GM19397 (cell line): ENCODE measurements around the gene MTHFD1L.
"Not testable (repeated sequence)": the region's sequence is repeated elsewhere in the genome, so short reads cannot be mapped to it uniquely, and the experiment has no call there.

Source experiments
- ATAC-seq: cut with Tn5 transposase; IDR thresholded peaks from one replicate; pipeline ENCODE4 v1.9.1; 2021; ENCODE audit warnings: mild to moderate bottlenecking, moderate library complexity; ENCODE audit not compliant: unreplicated experiment

MTHFD1L gene

GRCh38 chr6:151012321-151013294, 147.1 kb downstream of the MTHFD1L start:
- no peak for ATAC-seq

GRCh38 chr6:151014404-151015100, 149.1 kb downstream of the MTHFD1L start:
- ATAC-seq, result peak; percentile 64

- ATAC-seq, result no peak
Observed at GRCh38 chr6:151015101-151015700, 149.7 kb downstream of the MTHFD1L start.

GRCh38 chr6:151016107-151016506, 150.6 kb downstream of the MTHFD1L start:
- ATAC-seq, result no peak

GRCh38 chr6:151018046-151018445, 152.5 kb downstream of the MTHFD1L start:
- no peak for ATAC-seq

GRCh38 chr6:151018911-151019782, 153.6 kb downstream of the MTHFD1L start:
- ATAC-seq, result no peak

GRCh38 chr6:151021896-151022295, 156.4 kb downstream of the MTHFD1L start:
- no peak for ATAC-seq

- ATAC-seq, result no peak
Observed at GRCh38 chr6:151022492-151022891, 157.0 kb downstream of the MTHFD1L start.

GRCh38 chr6:151023342-151023741, 157.8 kb downstream of the MTHFD1L start:
- ATAC-seq, result no peak

GRCh38 chr6:151024597-151024996, 159.1 kb downstream of the MTHFD1L start:
- ATAC-seq, result no peak

- no peak for ATAC-seq
Observed at GRCh38 chr6:151025076-151025475, 159.6 kb downstream of the MTHFD1L start.

- no peak for ATAC-seq
Observed at GRCh38 chr6:151026041-151026663, 160.7 kb downstream of the MTHFD1L start.

GRCh38 chr6:151027295-151027747, 161.8 kb downstream of the MTHFD1L start:
- no peak for ATAC-seq

GRCh38 chr6:151027936-151028838, 162.7 kb downstream of the MTHFD1L start:
- no peak for ATAC-seq

GRCh38 chr6:151029970-151030369, 164.5 kb downstream of the MTHFD1L start:
- ATAC-seq, result no peak

- no peak for ATAC-seq
Observed at GRCh38 chr6:151032034-151032433, 166.5 kb downstream of the MTHFD1L start.

GRCh38 chr6:151034825-151035781, 169.6 kb downstream of the MTHFD1L start:
- no peak for ATAC-seq

GRCh38 chr6:151036211-151036721, 170.8 kb downstream of the MTHFD1L start:
- ATAC-seq, result not testable (repeated sequence)
